BLaER1 treated with 17β-estradiol and CSF1 and Interleukin-3, amounts not matched to agents 10 nM and 100 nM (cell line): Measurements from ENCODE around the gene SLC31A1.

ENCODE experiments used
- H3K27ac ChIP-seq, 11 experiments: shearing (Covaris generic); formaldehyde crosslinking; 2 replicates each; pipeline ENCODE4 v1.8.1; 2022
- H3K27me3 ChIP-seq, 11 experiments: shearing (Covaris generic); formaldehyde crosslinking; 2 replicates each; pipeline ENCODE4 v1.8.1; 2022
- H3K36me3 ChIP-seq, 11 experiments: shearing (Covaris generic); formaldehyde crosslinking; 2 replicates each; pipeline ENCODE4 v1.8.1; 2022
- H3K4me1 ChIP-seq, 10 experiments: shearing (Covaris generic); formaldehyde crosslinking; 2 replicates each; pipeline ENCODE4 v1.8.1; 2022
- H3K4me2 ChIP-seq, 11 experiments: shearing (Covaris generic); formaldehyde crosslinking; 2 replicates each; pipeline ENCODE4 v1.8.1; 2022
- H3K4me3 ChIP-seq, 10 experiments: shearing (Covaris generic); formaldehyde crosslinking; 2 replicates each; pipeline ENCODE4 v1.8.1; 2022
- H3K9ac ChIP-seq, 11 experiments: shearing (Covaris generic); formaldehyde crosslinking; 2 replicates each; pipeline ENCODE4 v1.8.1; 2022
- H3K9me3 ChIP-seq, 11 experiments: shearing (Covaris generic); formaldehyde crosslinking; replicated peaks in 1 of 11; 2 replicates each; pipeline ENCODE4 v1.8.1; 2022
- H4K20me1 ChIP-seq, 11 experiments: shearing (Covaris generic); formaldehyde crosslinking; 2 replicates each; pipeline ENCODE4 v1.8.1; 2022
- Cebpa-rat ChIP-seq, 11 experiments: shearing (Covaris generic); IDR thresholded peaks; 2 replicates each; pipeline ENCODE4 v1.8.1; 2022

SLC31A1 gene

DNA sequence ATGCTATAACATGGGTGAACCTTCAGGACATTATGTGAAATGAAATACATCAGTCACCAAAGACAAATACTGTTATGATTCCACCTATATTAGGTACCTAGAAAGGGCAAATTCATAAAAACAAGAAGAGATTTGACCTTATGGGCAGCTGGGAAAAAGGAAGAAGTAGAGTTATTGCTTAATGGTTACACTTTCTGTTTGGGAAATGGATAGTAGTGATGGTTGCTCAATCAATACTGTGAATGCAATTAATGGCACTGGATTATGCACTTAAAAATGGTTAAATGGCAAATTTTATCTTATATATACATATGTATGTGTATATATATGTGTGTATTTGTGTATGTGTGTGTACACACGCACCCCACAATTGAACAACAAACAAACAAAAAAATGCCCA lies 15.5 kb upstream of the SLC31A1 start:
- Histone ChIP-seq H3K27ac (peak overlapping the region in 5 of 11 experiments; percentile 35 to 72 (median 47); a peak in 7 of 22 replicates), H3K27me3 (no peaks in the 10 kb centered on the region), H3K36me3 (peaks cover 95 to 100% (median 100%) of the 10 kb centered on the region in 11 experiments), H3K4me1 (peaks cover 0 to 71% (median 14%) of the 10 kb centered on the region in 10 experiments; a peak in 11 of 20 replicates), H4K20me1 (peaks cover 0 to 25% (median 0%) of the 10 kb centered on the region in 11 experiments; a peak in 8 of 22 replicates), H3K4me2 (peak overlapping the region in 5 of 11 experiments; percentile 20 to 77 (median 67); a peak in 11 of 22 replicates), H3K9ac (no peak overlapping the region), H3K9me3 (no peaks in the 10 kb centered on the region), H3K4me3 (peak overlapping the region in 2 of 10 experiments; percentile 26 to 32; a peak in 1 of 20 replicates)
- TF ChIP-seq Cebpa-rat (IDR thresholded peaks at IDR 0.05) = peak in 1 of 11 experiments; percentile 9; a peak in 1 of 22 replicates

DNA sequence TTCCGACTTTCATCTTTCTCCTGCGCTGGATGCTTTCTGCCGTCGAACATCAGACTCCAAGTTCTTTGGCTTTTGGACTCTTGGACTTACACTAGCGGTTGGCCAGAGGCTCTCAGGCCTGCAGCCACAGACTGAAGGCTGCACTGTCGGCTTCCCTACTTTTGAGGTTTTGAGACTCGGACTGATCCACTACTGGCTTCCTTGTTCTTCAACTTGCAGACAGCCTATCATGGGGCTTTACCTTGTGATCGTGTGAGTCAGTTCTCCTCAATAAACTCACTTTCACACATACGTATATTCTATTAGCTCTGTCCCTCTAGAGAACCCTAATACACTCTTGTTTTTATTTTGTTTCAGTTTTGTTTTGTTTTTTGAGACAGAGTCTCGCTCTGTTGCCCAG lies 10.5 kb upstream of the SLC31A1 start:
- peaks cover 84 to 98% (median 93%) of the 10 kb centered on the region in 11 experiments for H3K36me3 ChIP-seq
- peak overlapping the region in 3 of 11 experiments; percentile 16 to 74 (median 65); a peak in 5 of 22 replicates for H3K27ac ChIP-seq
- peak overlapping the region in 2 of 11 experiments; percentile 27; a peak in 2 of 22 replicates for H3K9ac ChIP-seq
- peak overlapping the region in 3 of 11 experiments; percentile 54 to 94 (median 82); a peak in 4 of 22 replicates for H3K4me2 ChIP-seq
- no peak overlapping the region for H3K4me3 ChIP-seq
- H4K20me1 ChIP-seq = peaks cover 0 to 54% (median 17%) of the 10 kb centered on the region in 11 experiments; a peak in 13 of 22 replicates
- H3K27me3 ChIP-seq = no peaks in the 10 kb centered on the region
- H3K4me1 ChIP-seq = peaks cover 0 to 100% (median 11%) of the 10 kb centered on the region in 10 experiments; a peak in 11 of 20 replicates
- TF ChIP-seq Cebpa-rat (IDR thresholded peaks at IDR 0.05) = no peak
- peaks cover 0 to 13% (median 0%) of the 10 kb centered on the region in 11 experiments; a peak in 5 of 22 replicates for H3K9me3 ChIP-seq

DNA sequence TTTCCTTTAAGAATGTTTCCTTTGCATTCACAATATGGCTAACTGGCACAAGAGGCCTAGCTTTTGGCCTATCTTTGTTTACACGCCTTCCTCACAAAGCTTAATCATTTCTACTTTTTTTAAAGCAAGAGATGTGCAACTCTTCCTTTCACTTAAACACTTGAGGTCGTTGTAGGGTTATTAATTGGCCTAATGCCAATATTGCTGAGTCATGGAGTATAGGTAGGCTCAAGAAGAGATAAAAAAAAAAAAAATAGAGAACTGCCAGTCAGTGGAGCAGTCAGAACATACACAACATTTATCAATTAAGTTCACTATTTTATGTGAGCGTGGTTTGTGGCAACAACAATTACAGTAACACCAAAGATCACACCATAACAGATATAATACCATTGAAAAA lies 6.2 kb upstream of the SLC31A1 start:
- Histone ChIP-seq H3K9ac (no peak overlapping the region; a peak in 1 of 22 replicates), H4K20me1 (peaks cover 0 to 45% (median 24%) of the 10 kb centered on the region in 11 experiments; a peak in 12 of 22 replicates), H3K4me1 (peaks cover 17 to 86% (median 28%) of the 10 kb centered on the region in 10 experiments), H3K9me3 (peaks cover 0 to 13% (median 0%) of the 10 kb centered on the region in 11 experiments; a peak in 5 of 22 replicates), H3K27ac (peak overlapping the region in 4 of 11 experiments; percentile 22 to 52 (median 46); a peak in 5 of 22 replicates), H3K36me3 (peaks cover 49 to 76% (median 60%) of the 10 kb centered on the region in 11 experiments), H3K4me3 (no peak overlapping the region), H3K4me2 (peak overlapping the region in 4 of 11 experiments; percentile 39 to 94 (median 78); a peak in 7 of 22 replicates), H3K27me3 (no peaks in the 10 kb centered on the region)
- no peak for TF ChIP-seq Cebpa-rat (IDR thresholded peaks at IDR 0.05)

DNA sequence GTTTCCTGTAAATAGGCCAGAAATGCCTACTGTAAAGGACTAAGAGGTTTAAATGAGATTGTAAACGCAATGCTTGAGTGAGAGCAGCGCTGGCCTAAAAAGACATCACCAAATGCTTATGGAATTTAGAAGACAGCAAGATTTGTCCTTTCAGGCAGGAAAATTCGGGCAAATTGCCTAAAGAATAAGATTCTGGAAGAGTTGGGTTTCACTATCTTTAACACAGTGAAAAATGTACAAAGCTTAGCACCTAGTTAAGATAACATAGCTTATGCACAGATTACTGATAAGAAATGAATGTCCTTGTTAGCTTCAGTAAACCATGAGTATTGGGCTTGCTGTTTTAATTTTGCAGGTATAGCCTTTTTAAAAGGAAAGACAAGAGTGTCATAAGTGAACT lies 4.9 kb upstream of the SLC31A1 start:
- Histone ChIP-seq H3K27me3 (no peaks in the 10 kb centered on the region), H3K9me3 (peaks cover 0 to 13% (median 0%) of the 10 kb centered on the region in 11 experiments; a peak in 5 of 22 replicates), H3K9ac (peak overlapping the region in 2 of 11 experiments; percentile 38 to 41; a peak in 3 of 22 replicates), H3K4me3 (no peak overlapping the region), H3K4me2 (peak overlapping the region in 3 of 11 experiments; percentile 78 to 94 (median 87); a peak in 6 of 22 replicates), H4K20me1 (peaks cover 0 to 34% (median 20%) of the 10 kb centered on the region in 11 experiments; a peak in 12 of 22 replicates), H3K36me3 (peaks cover 36 to 63% (median 48%) of the 10 kb centered on the region in 11 experiments), H3K4me1 (peaks cover 22 to 73% (median 32%) of the 10 kb centered on the region in 10 experiments), H3K27ac (peak overlapping the region in 2 of 11 experiments; percentile 26 to 41; a peak in 2 of 22 replicates)
- no peak for TF ChIP-seq Cebpa-rat (IDR thresholded peaks at IDR 0.05)

DNA sequence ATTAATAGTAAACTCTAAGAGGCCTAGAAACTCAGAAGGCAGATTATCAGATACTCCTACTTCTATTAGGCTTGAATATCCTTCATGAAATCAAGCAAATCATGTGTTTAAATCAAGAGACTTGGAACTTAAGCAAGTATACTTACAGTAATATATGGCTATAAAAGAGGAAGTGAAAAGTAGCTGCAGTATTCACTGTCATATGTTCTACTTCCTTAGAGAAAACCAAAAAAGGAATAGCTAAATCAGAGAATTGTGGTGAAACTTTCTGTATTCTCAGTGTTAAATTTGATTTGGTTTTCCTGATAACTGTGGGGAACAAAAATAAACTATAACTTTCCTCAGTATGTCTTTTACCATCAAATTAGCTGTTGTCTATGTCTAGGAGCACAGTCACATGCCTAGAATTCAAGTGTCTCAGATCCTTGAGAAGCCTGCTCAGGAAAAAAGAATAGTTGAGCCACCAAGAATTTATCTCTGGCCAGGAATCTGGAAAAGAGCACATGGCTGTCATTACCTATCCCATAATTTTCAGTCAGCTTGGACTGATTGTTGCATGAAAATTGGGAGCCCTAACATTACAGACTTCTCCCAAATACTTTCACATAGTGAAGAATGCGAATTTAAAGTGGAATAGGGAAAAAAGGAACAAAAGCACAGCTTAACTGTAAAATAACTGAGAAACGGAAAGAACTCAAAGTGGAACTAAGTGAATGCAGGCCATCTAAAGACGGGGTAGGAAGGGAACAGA lies 2.0 kb upstream of the SLC31A1 start:
- H4K20me1 ChIP-seq = peaks cover 0 to 31% (median 14%) of the 10 kb centered on the region in 11 experiments; a peak in 12 of 22 replicates
- peaks cover 9 to 39% (median 26%) of the 10 kb centered on the region in 11 experiments; a peak in 21 of 22 replicates for H3K36me3 ChIP-seq
- peaks cover 0 to 8% (median 0%) of the 10 kb centered on the region in 11 experiments; a peak in 5 of 22 replicates for H3K9me3 ChIP-seq
- no peaks in the 10 kb centered on the region for H3K27me3 ChIP-seq
- peak overlapping the region; percentile 83 to 98 (median 90) for H3K4me3 ChIP-seq
- TF ChIP-seq Cebpa-rat (IDR thresholded peaks at IDR 0.05) = no peak
- peaks cover 45 to 69% (median 54%) of the 10 kb centered on the region in 10 experiments for H3K4me1 ChIP-seq
- peak overlapping the region; percentile 80 to 92 (median 88) for H3K9ac ChIP-seq
- H3K4me2 ChIP-seq = peak overlapping the region; percentile 78 to 99 (median 92)
- H3K27ac ChIP-seq = peak overlapping the region; percentile 79 to 98 (median 85); a peak in 21 of 22 replicates

DNA sequence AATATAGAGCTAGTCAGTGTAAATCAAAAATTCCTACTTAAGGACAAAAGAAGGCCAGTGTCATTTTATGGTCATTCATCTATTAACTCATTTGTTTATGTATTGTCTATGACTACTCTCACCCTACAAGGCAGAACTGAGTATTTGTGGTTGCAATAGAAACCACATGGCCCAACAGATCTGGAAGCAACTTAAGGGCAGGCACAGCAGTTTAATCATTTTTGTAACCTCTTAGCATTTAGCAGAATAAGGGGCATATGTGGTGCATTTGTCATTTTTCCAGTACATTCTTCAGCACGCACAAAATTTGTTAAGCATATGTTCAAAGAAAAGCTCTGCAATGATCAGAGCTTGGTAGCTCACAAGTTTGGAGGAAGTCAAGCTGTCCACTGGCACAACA lies 1.4 kb upstream of the SLC31A1 start:
- Histone ChIP-seq H3K36me3 (peaks cover 3 to 39% (median 26%) of the 10 kb centered on the region in 11 experiments; a peak in 20 of 22 replicates), H3K9ac (peak overlapping the region; percentile 80 to 92 (median 88)), H4K20me1 (peaks cover 0 to 31% (median 13%) of the 10 kb centered on the region in 11 experiments; a peak in 10 of 22 replicates), H3K9me3 (peaks cover 0 to 2% (median 0%) of the 10 kb centered on the region in 11 experiments; a peak in 1 of 22 replicates), H3K4me3 (peak overlapping the region; percentile 83 to 98 (median 90)), H3K27ac (peak overlapping the region; percentile 79 to 98 (median 85)), H3K4me2 (peak overlapping the region; percentile 78 to 99 (median 92)), H3K27me3 (no peaks in the 10 kb centered on the region), H3K4me1 (peaks cover 45 to 69% (median 54%) of the 10 kb centered on the region in 10 experiments)
- no peak for TF ChIP-seq Cebpa-rat (IDR thresholded peaks at IDR 0.05)

DNA sequence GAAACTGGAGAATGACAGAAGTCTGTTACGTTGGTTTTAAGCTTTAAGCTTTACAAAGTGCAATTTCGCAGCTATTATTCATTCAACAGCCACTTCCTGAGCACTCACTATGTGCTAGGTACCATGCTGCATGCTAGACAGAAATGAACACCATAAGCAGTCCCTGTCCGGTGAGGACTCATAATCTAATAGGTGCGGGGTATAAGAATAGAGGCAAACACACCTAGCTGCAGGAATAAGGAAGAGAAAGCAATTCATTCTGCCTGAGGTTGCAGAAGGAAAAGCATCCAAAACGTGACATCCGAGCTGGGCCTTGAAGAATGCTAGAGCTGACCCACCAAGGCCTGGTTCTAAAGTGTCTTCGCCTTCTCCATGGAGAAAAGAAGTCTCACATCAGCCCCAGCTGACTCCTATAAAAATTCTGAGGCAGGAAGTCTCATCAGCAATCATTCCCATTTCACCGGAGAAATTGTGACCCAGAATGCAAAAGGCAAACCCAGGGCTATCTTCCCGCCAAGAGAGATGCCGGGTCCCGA lies 809 bp upstream of the SLC31A1 start:
- H3K9me3 ChIP-seq = no peaks in the 10 kb centered on the region
- no peaks in the 10 kb centered on the region for H3K27me3 ChIP-seq
- peak overlapping the region; percentile 79 to 98 (median 85) for H3K27ac ChIP-seq
- peaks cover 0 to 42% (median 28%) of the 10 kb centered on the region in 11 experiments; a peak in 17 of 22 replicates for H3K36me3 ChIP-seq
- peak overlapping the region; percentile 83 to 98 (median 90) for H3K4me3 ChIP-seq
- H3K4me1 ChIP-seq = peaks cover 45 to 69% (median 54%) of the 10 kb centered on the region in 10 experiments
- peak overlapping the region; percentile 78 to 99 (median 92) for H3K4me2 ChIP-seq
- no peak for TF ChIP-seq Cebpa-rat (IDR thresholded peaks at IDR 0.05)
- peaks cover 0 to 31% (median 15%) of the 10 kb centered on the region in 11 experiments; a peak in 10 of 22 replicates for H4K20me1 ChIP-seq
- peak overlapping the region; percentile 80 to 92 (median 88) for H3K9ac ChIP-seq
